Endothelial cell of hepatic sinusoid (primary cell): ENCODE results near the gene FCAR.
"Not testable (repeated sequence)": the region's sequence is repeated elsewhere in the genome, so short reads cannot be mapped to it uniquely, and the experiment has no call there.

Source experiments
- in situ Hi-C: cut with HindIII; loops from 2 replicates; pipeline ENCODE4 v1.10.0; 2017; ENCODE audit warnings: low sequenced_read_pairs

Gene FCAR

DNA sequence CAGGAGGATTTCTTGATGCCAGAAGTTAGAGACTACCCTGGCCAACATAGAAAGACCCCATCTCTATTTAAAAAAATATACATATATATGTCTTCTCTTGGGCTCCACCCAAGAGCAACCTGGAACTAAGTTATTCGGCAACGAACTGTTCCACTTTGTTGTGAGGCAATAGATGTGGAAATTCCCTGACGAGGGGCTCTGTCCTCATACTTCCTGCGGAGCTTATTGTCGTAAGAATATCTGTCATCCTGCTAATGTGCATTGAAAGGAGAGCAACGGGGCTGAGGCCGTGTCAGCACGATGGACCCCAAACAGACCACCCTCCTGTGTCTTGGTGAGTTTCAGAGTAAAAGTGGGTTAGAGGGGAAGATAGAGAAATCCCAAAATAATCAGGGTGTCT lies at the start of gene FCAR:
Gene FCAR (plus strand): TSS at position 246 of the 400 bp plus-strand sequence. CDS start 55 bp downstream, at position 301.
- in situ Hi-C loops: no loop called here

DNA sequence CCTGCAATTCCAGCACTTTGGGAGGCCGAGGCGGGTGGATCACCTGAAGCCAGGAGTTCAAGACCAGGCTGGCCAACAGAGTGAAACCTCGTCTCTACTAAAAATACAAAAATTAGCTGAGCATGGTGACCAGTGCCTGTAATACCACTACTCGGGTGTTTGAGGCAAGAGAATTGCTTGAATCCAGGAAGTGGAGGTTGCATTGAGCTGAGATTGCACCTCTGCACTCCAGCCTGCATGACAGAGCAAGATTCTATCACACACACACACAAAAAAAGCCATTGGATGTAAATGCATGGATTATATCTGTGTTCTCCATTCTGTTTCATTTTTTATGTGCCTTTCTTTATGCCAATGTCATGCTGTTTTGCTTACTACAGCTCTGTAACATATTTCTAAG lies 49.6 kb upstream of the FCAR start:
- in situ Hi-C loops: not testable (repeated sequence)

DNA sequence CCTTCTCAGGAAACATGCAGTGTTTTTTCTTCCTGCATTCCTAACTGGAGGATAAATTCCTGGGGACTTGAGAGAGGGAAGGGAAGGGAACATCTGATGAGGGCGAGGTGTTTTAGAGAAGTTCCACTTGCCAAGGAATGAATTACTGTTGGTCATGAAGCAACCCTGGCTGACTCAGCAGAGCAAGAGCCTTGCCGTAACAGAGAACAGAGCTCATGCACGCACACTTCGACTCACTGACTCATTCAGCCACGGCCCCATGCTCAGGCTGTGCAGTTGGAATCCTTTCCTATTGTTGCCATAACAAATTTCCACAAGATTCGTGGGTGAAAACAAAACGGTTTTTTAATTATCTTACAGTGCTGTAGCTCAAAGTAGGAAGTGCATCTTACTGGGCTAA lies 48.7 kb upstream of the FCAR start:
- in situ Hi-C loops: not testable (repeated sequence)

DNA sequence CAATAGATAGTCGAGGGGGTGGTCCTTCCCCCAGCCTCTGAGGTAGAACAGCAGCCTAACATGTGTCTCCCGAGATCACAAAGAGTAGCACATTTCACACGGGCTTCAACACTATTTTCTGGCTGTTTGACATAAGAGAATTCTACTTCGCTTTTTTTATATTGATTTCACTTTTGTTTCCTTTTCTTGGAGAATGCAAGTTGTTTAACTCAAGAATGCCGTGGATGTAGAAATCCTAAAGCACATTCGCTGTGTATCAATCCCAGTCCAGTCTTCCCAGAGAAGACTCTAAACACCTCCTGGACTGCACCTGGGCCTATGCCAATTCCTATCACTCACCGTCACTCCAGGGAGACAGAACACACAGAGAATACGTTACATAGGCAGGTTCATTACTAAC lies 46.0 kb upstream of the FCAR start:
- in situ Hi-C loops: not testable (repeated sequence)

DNA sequence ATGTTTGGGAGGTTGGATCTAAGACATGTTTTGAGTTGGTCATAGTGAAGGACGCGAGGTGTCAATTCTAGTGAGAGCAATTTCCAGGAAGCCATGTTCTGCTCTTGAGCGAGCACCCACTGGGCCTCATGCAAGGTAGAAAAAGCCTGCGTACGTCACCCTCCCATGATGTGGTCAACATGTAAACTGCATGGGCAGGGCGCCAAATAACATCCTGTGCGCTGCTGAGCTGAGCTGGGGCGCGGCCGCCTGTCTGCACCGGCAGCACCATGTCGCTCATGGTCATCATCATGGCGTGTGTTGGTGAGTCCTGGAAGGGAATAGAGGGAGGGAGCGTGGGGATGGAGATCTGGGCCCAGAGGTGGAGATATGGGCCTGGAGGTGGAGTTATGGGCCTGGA lies 41.5 kb upstream of the FCAR start, which contains the start of gene KIR2DS4:
Gene KIR2DS4 (plus strand): TSS at position 181 of the 400 bp plus-strand sequence.
- in situ Hi-C loops: not testable (repeated sequence)

DNA sequence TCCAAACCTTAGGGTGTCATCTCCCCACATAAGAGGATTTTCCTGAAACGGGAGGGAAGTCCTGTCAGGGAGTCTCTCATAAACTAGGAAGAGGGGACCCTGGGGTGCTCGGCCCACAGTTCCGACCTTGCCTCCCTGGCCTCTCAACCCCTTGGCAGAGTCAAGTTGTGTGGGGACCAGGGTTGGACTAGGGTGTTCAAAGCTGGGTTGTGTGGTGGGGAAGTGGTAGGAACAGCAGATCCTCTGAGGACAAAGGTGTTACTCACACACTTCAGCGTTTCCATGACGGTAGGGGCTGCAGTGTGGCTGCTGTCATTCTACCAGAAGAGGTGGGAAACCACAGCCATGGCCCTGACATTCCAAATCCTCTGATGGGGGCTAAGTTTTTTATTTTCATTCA lies 38.9 kb upstream of the FCAR start:
- in situ Hi-C loops: not testable (repeated sequence)

DNA sequence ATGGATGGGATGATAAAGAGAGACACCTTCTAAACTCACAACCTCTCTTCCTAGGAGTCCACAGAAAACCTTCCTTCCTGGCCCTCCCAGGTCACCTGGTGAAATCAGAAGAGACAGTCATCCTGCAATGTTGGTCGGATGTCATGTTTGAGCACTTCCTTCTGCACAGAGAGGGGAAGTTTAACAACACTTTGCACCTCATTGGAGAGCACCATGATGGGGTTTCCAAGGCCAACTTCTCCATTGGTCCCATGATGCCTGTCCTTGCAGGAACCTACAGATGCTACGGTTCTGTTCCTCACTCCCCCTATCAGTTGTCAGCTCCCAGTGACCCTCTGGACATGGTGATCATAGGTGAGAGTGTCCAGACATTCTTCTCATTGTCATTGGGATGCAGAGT lies 36.5 kb upstream of the FCAR start:
- in situ Hi-C loops: not testable (repeated sequence)

DNA sequence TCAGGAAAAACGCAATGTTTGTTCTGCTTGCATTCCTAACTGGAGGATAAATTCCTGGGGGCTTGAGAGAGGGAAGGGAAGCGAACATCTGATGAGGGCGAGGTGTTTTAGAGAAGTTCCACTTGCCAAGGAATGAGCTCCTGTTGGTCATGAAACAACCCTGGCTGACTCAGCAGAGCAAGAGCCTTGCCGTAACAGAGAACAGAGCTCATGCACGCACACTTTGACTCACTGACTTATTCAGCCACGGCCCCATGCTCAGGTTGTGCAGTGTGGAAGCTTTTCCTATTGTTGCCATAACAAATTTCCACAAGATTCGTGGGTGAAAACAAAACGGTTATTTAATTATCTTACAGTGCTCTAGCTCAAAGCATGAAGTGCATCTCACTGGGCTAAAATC lies 30.9 kb upstream of the FCAR start:
- in situ Hi-C loops: not testable (repeated sequence)

DNA sequence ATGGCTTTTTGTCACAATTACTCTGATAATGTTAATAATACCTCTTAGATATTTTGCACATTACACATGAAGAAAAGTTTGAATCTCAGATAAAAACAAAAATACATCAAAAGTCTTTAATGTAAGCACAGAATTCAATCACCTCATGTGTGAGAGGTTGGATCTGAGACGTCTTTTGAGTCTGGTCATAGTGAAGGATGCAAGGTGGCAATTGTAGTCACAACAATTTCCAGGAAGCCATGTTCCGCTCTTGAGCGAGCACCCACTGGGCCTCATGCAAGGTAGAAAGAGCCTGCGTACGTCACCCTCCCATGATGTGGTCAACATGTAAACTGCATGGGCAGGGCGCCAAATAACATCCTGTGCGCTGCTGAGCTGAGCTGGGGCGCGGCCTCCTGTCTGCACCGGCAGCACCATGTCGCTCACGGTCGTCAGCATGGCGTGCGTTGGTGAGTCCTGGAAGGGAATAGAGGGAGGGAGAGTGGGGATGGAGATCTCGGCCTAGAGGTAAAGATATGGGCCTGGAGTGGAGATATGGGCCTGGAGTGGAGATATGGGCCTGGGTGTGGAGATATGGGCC lies 23.9 kb upstream of the FCAR start, which contains the start of gene KIR3DL2:
Gene KIR3DL2 (plus strand): TSS at position 383 of the 580 bp plus-strand sequence. CDS start 33 bp downstream, at position 416.
- in situ Hi-C loops: not testable (repeated sequence)

DNA sequence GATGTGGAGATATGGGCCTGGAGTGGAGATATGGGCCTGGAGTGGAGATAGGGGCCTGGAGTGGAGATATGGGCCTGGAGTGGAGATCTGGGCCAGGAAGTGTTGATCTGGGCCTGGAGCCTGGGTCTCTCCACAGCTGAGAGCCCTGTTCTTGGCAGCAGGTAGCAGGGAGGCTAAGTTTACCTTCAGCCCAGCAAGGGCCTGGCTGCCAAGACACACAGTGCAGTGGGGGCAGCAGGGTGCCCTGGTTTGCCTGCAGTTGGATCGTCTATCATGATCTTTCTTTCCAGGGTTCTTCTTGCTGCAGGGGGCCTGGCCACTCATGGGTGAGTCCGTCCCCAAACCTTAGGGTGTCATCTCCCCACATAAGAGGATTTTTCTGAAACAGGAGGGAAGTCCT lies 23.1 kb upstream of the FCAR start:
- in situ Hi-C loops: no loop called here

DNA sequence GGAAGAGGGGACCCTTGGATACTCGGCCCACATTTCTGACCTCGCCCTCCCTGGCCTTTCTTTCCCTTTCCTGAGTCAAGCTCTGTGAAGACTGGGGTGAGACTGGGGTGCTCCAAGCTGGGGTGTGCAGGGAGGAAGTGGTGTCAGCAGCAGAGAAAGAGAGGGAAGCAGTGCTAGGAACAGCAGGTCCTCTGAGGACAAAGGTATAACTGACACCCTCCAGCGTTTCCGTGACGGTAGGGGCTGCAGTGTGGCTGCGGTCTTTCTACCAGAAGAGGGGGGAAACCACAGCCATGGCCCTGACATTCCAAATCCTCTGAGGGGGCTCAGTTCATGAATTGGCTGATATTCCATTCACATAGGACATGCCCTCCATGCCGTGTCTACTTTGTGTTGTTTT lies 22.7 kb upstream of the FCAR start:
- in situ Hi-C loops: no loop called here

DNA sequence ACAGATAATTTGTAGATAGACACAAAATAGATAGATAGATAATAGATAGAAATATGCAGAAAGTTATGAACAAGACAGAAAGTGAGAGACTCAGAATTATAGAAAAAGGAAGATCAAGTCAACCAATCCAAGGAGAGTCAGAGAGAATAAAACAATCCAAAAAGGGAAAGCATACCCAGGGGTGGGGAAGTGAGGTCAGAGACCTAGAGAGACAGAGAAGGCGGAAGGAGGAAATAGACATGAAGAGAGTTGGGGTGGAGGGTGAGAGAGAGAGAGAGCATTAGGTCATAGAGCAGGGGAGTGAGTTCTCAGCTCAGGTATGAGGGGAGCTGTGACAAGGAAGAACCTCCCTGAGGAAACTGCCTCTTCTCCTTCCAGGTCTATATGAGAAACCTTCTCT lies 18.8 kb upstream of the FCAR start:
- in situ Hi-C loops: not testable (repeated sequence)

DNA sequence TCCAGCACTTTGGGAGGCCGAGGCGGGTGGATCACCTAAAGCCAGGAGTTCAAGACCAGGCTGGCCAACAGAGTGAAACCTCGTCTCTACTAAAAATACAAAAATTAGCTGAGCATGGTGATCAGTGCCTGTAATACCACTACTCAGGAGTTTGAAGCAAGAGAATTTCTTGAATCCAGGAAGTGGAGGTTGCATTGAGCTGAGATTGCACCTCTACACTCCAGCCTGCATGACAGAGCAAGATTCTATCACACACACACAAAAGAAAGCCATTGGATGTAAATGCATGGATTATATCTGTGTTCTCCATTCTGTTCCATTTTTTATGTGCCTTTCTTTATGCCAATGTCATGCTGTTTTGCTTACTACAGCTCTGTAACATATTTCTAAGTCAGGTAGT lies 15.6 kb upstream of the FCAR start:
- in situ Hi-C loops: not testable (repeated sequence)

DNA sequence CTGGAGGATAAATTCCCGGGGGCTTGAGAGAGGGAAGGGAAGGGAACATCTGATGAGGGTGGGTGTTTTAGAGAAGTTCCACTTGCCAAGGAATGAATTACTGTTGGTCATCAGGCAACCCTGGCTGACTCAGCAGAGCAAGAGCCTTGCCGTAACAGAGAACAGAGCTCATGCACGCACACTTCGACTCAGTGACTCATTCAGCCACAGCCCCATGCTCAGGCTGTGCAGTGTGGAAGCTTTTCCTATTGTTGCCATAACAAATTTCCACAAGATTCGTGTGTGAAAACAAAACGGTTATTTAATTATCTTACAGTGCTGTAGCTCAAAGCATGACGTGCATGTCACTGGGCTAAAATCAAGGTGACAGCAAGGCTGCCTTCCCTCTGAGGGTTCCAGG lies 14.6 kb upstream of the FCAR start:
- in situ Hi-C loops: not testable (repeated sequence)

DNA sequence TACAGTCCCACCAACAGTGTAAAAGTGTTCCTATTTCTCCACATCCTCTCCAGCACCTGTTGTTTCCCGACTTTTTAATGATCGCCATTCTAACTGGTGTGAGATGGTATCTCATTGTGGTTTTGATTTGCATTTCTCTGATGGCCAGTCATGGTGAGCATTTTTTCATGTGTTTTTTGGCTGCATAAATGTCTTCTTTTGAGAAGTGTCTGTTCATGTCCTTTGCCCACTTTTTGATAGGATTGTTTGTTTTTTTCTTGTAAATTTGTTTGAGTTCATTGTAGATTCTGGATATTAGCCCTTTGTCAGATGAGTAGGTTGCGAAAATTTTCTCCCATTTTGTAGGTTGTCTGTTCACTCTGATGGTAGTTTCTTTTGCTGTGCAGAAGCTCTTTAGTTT lies 10.6 kb upstream of the FCAR start:
- in situ Hi-C loops: not testable (repeated sequence)

DNA sequence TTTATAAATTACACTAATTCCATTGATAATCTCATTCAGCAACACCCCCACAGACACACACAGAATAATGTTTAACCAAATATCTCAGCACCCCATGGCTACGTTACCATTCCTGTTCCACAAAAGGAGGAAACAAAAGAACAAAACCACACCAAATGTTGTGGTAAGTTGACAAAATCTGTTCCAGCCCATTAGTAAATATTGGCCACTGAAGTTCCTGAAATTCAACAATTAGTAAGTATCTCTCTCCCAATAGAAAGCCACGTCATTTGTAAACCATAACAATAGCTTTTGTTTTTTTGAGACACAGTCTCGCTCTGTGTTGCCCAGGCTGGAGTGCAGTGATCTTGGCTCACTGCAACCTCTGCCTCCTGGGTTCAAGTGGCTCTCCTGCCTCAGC lies 2.3 kb upstream of the FCAR start:
- in situ Hi-C loops: no loop called here

DNA sequence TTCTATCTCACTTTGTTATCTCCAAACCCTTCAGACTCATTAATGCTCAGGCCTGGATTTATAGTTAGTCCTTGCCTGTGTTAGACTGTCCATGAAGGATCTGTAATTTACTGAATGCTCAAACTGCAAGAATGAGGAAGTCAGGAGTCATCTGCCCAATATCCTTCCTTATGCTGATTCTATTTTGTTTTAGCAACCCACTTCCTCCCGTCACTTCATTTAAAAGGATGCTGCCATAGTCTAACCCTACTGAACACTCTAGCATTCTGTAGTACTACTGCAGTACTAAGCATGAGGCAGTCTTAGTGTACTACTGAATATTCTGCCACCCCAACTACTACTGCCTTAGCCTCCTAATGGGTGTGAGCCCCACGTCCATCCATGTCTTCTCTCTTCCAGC lies 1.5 kb downstream of the FCAR start:
- in situ Hi-C loops: no loop called here

DNA sequence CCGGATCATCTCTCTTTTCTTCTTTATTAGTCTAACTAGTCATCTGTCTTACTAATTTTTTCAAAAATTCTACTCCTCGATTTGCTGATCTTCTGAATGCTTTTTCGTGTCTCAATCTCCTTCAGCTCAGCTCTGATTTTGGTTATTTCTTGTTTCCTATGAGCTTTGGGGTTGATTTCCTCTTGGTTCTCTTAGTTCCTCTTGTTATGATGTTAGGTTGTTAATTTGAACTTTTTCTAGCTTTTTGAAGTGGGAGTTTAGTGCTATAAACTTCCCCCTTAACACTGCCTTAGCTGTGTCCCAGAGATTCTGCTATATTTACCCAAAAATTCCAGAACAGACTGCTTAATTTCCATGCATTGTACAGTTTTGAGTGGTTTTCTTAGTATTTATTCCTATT lies 3.4 kb downstream of the FCAR start:
- in situ Hi-C loops: no loop called here

DNA sequence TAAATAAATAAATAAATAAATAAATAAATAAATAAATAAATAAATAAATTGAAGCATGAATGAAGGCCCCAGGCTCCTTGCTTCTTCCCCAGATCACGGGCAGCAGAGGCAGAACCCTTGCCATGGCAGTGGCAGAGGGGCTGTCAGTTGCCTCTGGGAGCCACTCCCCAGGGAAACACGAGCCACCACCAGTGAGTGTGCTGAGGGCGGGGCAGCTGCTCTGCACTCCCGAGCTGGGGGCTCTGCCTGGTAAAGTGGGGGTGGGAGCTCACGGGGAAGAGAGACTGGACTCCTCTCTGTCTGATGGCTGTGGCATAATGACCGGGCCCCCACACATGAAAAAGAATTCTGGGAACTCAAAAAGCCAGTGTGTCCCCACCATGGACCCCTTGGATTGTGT lies 7.8 kb downstream of the FCAR start:
- in situ Hi-C loops: no loop called here

DNA sequence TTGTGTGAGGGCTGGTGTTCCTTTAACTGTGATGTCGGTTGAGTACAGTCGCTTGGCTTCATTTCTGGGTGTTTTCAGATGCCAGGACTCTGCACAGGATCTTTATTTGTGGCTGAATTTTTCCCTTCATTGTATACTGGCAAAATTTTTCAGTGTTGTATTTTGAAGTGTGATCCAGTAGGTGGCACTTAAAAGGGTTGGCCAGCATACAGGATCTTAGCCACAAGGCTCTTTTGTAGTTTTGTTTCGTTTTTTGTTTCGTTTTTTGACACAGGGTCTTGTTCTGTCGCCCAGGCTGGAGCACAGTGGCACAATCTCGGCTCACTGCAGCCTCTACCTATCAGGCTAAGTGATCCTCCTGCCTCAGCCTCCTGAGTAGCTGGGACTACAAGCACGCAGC lies 8.7 kb downstream of the FCAR start:
- in situ Hi-C loops: no loop called here

DNA sequence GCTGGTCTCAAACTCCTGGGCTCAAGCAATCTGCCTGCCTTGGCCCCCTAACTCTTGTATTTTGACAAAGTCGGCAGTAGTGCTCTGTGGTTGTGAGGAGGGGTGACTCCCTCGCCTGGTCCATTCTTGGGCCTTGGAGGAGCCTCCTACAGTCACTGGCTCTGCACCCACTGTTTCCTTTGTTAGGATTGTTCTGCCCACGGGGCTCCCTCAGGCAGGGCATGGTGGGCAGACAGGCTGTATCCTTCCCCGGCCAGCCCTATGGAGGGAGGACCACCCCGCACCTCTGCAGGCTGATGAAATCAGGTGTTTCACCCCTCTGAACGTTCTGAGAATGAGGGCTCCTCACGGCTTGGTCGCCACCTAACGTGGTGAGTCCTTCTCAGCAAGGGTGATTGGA lies 9.2 kb downstream of the FCAR start:
- in situ Hi-C loops: no loop called here

DNA sequence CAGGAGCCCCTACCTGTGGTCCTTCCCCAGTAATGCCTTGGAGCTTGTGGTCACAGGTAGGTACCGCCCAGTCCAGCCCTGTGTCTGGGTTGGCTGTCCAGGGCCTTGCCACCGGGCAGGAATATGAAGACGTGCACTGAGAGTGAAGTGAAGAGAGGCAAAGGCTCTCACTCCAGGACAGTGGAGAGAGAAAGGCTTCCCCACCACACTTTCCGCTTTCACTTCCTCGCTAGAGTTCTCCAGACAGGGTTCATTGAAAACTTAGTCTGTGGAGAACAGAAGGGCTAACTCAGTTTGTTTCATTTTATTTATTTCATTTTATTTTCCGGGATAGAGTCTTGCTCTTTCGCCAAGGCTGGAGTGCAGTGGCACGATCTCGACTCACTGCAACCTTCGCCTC lies 14.2 kb downstream of the FCAR start:
- in situ Hi-C loops: loop anchor here (5.0 kb wide), 1 partner anchor 284 kb away; no protein-coding TSS in a partner anchor

DNA sequence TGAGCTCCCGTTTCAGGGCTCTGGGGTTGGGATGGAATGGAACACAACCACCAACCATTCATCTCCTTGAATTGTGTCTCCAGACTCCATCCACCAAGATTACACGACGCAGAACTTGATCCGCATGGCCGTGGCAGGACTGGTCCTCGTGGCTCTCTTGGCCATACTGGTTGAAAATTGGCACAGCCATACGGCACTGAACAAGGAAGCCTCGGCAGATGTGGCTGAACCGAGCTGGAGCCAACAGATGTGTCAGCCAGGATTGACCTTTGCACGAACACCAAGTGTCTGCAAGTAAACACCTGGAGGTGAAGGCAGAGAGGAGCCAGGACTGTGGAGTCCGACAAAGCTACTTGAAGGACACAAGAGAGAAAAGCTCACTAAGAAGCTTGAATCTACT lies 15.5 kb downstream of the FCAR start:
- in situ Hi-C loops: loop anchor here (5.0 kb wide), 1 partner anchor 283 kb away; no protein-coding TSS in a partner anchor
